HG02884 (cell line): ENCODE data around the gene ESD.
"Not testable (repeated sequence)": the region's sequence is repeated elsewhere in the genome, so short reads cannot be mapped to it uniquely, and the experiment has no call there.

Experiments
- ATAC-seq: cut with Tn5 transposase; IDR thresholded peaks from one replicate; pipeline ENCODE4 v1.9.1; 2021; ENCODE audit warnings: mild to moderate bottlenecking, moderate library complexity; ENCODE audit not compliant: unreplicated experiment

ESD gene

DNA sequence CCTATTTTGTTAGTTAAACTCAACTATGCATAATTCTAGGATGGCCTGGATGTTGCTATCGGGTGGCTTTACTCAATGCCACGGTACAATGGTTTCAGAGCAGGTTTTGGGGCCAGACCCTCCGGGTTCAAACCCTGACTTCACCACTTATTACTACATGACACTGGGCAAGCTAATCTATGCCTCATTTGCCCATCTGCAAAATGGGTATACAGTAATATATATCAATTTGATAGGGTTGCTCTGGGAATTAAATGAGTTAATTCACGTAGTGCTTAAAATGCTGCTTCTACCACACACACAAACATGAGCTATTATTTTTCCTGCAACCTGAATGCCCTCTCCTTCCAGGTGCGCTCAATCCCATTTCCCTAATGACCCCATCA lies 839 bp downstream of the ESD start:
- ATAC-seq = no peak

DNA sequence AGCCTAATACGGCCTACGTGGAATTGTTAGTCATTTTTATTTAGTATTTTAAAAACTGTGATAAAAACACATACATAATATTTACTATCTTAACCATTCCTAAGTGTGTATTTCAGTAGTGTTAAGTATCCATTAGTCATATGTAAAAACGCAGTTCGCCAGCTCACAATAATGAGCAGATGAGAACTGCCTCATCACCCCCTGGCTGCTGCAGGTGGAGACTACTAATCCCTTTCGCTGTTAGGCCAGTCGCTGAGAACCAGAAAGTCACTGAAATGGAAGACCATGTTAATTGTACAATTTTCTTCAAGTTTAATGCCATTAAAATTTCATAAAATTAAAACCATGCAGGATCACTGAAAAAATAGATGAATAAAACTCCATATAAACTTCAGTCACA lies 1.6 kb downstream of the ESD start:
- ATAC-seq = no peak

DNA sequence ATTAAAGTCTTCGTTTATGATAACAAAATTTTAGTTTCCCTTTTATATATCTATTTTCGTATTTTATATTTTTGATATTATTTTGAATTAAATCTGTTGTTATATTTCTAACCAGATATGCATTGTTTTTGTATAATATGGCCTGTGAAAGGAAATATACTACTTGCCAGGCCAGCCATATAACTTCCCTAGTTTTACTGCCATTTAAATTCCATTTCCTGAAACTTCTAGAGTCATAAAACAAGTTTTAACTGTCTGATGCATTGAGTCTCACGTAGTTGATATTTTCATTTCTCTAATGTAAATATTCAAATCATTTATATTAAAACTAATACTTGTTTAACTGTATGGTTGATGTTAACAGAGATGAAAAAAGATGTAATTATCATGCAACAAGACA lies 13.5 kb downstream of the ESD start:
- ATAC-seq = no peak

DNA sequence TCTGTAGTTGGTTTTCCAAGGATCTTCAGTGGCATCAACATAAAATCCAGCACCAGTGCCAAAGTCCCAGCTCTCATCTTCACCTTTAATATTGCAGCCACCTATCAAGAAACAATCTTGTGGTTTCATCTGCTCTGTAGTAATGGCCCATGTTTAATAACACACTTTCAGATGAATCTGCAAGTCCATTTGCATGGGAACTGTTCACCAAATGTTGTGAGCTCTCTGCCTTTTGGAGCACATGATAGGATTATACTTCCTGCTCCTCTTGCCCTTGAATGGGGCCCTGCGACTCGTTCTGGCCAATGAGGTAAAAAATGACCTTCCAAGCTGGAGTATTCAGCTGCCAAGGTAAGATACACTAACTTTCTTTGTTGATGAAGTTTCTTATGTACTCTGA lies 14.3 kb downstream of the ESD start:
- no peak for ATAC-seq

DNA sequence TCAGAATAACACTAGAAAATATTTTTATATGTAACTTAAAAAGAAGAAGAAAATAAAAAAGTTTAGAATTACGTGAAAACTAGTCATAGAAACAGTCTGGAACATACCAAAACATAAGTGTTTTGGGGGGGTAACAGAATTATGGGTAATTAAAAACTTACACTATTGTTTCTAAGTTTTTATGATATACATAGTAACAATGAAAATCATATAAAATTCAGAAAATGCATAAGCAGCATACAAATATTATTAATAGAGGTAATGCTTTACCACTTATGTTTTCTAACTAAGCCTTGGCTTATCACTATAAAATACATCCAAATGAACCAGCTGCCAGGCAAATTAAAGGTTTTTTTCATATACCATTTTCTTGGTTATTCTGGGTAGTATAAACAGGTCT lies 14.9 kb downstream of the ESD start:
- ATAC-seq = no peak

DNA sequence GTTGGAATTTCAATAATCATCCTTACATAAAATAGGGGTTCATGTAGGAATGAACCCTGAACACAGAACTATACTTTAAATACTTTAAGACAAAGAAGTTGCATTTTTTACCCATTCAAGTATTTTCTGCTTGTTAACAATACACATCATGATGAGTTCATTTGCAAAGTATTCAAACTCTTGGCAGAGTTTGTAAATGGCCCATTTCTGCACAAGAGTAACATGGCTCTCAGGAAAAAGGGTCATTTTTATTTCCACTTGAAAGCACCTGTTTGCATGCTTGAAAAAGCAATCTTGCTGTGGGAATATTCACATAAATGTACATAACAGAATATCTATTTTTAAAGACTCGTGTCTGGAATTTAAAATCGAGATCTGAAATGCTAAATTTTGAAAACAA lies 18.1 kb downstream of the ESD start:
- ATAC-seq = no peak

DNA sequence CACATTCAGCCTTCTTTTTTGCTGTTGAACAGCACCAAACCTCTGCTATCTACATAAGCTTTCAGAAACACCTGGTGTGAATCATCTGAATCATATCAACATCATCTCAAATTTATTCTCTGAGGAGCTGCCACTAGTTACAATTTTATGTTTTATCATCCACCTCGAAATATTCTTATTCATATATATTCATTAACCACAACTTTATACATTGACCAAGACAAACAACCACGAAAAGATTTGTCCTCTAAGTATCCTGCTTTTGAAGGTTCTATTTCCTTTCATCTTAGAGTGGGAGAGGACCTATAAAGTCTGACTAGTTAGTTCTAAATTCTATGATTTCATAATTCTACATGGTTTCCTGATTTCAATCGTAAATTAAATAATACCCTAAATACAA lies 18.9 kb downstream of the ESD start:
- no peak for ATAC-seq

DNA sequence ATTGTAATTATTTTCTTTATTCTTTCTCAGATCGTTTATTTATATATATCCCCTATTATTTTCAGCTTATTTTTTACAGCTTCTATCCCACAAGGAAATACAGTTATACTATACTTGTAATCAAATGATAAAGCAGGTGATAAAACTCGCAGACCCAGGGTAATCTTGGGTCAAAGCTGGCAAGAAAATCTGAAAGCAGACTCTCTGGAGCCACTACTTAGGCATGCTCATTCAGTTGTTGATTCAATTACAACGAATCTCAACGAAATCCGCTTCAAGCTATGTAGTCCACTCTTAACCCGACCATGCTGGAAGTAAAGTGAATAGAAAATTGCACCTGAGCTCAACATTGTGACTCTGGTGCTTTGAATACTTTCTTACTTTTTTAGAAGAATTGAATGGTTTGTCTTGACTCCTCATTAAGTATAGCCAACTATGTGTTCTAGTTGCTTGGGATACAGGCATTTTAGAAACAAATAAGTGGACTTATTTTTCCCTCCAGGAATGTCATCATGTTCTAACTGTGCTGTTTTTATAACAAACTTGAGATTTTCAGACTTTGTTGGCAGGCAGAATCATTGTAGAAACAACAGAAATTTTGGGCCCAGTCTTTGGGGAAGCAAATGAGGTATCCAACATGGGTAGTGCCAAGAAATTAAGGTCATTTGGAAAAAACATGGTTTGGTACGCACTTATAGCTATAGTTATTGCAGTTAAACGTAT lies 21.4 kb downstream of the ESD start:
- ATAC-seq = no peak

DNA sequence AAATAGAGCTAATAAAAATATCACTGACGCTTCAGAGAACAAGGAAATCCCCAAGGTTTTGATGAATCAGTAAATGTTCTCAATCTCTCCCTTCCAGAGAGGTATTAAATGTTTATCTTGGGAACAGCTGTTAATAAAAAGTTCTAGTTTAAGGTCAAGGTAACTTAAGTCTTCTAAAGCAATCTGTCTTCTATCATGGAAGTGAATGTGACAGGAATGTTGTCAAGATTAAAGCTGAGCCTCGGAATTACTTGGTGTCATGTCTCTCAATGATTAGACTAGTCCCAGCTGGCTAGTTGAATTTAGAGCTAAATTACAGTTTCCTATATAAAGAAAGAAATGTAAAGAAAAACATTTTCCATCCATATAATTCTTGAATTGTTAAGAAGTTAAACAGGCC lies 23.4 kb downstream of the ESD start:
- no peak for ATAC-seq

DNA sequence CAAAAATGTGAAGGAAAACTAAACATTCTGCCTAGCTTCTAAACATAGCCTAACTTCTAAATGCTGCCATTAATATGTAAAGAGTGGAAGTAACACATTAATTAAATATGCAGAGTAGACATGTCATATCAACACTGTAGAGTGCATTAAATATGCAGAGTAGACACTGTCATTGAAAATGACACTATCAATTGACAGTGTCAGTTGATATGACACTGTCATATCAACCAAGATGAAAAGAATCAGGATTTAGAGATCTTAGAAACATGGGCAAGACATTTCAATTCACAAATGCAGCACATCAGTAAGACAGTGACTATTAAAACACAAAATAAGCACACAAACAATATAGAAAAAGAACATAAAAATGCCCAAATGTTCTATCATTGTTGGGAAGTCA lies 25.3 kb downstream of the ESD start:
- ATAC-seq = no peak

DNA sequence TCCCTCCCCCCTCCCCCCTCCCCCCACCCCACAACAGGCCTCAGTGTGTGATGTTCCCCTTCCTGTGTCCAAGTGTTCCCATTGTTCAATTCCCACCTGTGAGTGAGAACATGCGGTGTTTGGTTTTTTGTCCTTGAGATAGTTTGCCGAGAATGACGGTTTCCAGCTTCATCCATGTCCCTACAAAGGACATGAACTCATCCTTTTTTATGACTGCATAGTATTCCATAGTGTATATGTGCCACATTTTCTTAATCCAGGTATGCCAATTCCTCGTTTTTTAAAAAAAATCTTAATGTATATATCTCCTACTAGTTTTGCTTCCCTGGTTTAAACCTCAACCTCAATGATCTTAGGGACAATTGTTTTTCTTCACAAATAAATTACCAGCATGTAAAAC lies 27.0 kb downstream of the ESD start:
- not testable (repeated sequence) for ATAC-seq

DNA sequence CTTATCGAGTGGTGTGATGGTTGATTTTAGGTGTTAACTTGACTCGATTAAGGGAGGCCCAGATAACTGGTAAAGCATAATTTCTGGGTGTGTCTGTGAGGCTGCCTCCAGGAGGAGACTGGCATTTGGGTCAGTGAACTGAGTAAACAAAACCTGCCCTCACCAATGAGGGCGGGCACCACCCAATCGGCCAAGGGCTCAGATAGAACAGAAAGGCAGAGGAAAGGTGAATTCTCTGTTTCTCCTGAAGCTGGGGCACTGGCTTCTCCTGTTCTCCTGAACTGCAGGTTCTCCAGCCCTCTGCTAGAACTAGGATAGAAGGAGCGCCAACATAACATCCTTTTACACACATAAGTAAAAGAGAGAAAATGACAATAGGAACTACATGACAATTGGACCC lies 35.1 kb downstream of the ESD start:
- ATAC-seq = no peak

DNA sequence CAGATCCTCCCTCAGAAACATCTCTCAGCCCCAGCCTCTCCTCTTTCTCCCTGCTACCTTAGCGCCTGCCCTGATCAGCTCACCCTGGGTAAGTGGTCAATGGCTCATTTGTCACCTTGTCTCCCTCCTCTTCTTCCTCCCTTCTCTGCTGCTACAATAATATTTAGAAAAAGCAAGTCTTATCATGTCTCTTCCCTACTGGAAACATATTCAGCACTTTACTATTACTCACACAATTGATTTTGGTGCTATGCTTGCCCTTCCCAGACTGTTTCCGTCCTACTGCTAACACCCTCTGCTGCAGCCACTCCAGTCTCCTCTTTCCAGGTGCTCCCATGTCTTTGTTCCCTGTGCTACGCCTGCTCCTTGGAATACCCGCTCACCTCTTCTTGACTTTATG lies 35.8 kb downstream of the ESD start:
- ATAC-seq = no peak

DNA sequence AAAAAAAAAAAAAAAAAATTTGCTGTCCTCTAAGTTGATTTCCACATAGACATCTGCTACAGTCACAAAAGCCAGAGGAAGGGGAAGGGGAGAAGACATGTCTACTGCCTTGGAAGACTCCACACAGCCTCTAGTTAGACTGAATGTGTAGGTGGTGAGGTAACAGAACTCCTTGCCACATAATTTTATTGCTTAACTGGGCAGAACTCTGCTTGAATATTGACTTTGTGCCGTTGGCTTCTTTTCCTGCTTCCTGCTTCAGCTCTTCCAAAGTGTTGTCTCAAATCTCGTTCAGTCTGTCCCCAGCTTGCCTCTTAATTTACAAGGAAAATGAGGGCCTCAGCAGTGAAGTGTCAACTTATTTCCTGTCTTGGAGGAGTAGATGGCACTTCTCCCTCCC lies 37.1 kb downstream of the ESD start:
- ATAC-seq = no peak

DNA sequence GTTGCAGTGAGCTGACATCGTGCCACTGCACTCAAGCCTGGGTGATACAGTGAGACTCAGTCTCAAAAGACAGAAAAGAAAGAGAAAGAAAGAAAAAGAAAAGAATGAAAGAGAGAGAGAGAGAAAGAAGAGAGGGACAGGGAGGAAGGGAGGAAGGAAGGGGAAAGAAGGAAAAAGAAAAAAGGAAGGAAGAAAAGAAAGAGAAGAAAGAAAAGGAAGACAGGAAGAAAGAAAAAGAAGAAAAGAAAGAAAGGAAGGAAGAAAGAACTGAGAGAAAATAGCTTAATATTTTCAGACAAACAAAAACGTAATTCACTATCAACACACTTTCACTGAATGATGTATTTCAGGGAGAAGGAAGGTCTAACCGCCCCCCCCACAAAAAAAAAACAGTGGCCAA lies 39.3 kb downstream of the ESD start:
- ATAC-seq = no peak

DNA sequence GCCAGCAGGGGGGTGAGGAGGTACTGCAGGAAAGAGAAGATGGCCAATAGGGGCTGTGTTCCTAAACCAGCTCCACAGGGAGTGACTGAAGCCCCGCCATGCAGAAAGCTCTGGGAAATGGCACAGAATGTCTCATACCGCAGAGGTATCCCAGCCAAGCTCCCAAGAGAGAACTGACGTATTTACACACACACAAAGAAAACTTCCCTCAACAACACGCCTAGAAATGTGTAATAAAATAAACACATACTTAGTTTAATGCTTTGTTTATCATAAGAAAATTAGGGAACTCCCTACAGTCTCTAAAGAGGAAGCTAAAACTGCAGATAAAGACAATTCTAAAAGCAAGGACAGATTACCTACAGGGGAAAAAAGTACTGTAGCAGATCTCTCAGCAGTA lies 40.0 kb downstream of the ESD start:
- ATAC-seq = no peak

DNA sequence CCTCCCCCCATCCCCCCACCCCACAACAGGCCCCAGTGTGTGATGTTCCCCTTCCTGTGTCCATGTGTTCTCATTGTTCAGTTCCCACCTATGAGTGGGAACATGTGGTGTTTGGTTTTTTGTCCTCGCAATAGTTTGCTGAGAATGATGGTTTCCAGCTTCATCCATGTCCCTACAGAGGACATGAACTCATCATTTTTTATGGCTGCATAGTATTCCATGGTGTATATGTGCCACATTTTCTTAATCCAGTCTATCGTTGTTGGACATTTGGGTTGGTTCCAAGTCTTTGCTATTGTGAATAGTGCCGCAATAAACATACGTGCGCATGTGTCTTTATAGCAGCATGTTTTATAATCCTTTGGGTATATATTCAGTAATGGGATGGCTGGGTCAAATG lies 41.5 kb downstream of the ESD start:
- not testable (repeated sequence) for ATAC-seq

DNA sequence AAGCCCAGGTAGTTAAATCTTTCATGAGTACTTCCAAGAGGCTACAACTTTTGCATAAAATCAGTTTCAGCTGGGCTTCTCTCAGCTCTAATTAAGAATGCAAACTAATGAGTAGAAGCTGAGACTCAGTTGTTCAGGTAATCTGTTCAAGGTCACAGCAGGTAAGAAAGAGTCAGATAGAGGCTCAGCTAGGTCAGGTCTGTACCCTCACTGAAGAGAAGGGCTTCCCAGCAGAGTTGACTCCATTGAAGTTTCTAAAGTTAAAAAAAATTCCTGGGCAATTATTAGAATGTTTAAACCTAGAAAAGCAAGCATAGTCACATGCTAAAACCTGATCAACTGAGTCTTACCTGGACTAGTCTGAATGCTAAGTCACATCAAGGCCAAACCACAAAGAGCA lies 42.1 kb downstream of the ESD start:
- ATAC-seq = no peak

DNA sequence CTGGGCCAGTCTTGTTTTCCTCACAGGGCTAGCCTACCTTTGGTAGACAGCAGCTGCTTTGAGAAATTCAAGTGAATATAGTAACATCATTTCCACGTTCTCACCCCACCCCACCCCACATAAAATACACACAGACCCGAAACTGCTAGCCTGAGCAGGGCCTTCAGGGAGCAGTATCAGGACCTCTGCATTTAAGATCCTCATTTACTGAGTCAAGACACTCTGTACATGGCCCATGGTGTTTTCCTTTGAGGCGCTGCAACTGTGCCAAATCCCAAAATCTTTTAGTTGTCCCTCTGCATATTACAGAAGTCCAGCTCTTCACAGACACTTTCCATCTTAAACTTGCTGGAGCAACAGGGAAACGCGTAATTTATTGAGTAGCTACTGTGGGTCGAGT lies 43.0 kb downstream of the ESD start:
- no peak for ATAC-seq

DNA sequence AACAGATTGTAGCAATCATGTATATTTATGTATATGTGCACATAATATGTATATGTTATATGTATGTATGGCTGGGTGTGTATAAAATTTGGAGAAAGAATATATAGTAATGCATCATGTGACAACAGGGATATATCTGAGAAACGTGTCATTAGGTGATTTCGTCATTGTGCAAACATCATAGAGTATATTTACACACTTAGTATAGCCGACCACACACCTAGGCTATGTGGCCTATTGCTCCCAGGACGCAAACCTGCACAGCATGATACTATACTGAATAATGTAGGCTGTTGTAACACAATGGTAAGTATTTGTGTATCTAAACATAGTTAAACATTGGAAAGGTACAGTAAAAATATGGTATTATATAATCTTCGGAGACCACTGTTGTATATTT lies 43.8 kb downstream of the ESD start:
- ATAC-seq = no peak

DNA sequence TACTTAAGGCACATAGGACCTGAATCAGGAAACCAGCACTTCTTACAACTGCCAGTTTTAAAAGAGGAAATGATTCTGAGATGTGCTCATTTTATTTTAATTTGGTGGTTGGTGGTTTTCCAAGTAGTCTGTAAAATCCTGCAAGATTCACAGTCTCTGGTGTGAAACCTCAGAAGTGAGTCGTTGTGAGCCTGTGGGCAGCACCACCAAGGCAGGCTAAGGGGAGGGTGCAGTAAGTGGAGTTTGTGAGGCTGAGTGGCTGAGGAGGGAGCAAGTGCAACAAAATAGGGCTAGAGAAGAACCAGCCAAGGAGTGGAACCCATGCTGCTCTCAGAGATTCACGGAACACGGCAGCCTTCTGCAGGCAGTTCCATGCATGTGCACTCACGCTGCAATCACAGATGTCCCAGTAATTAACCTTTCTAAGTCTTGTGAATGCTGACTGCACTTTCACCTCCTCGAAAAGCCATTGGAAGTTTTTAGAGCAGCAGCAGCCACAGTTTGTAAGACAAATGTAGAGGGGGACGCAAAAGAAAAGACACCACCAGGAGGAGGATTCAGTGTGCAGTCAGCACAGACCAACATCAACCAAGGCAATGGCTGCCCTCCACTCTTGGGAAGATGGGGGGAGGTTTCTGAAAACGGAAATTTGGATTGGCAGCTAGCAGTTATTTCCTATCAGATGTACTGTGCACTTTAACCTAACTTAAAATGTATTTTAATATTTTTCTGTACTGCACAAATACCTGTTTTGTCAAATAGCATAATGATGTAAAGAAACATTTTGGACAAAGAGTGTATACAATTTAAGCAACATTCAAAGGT lies 44.9 kb downstream of the ESD start:
- ATAC-seq = peak; percentile 76

DNA sequence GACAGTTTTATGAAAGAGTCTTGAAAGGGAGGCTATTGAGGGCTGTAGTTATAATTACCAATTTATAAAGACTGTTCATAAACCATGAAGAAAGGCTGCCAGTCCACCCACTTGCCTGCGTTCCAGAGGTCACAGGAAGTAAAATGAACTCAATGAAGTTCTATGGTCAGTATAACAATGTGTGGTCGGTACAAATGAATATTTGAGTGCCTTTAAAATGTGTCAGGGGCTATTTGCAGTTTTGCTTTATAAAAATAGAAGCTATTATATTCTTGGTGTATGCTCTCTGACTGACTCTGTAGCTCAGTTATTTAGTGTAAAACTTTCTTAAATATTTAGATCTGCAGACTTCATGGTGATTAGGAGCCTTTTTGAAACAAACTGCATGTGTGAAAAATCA lies 47.0 kb downstream of the ESD start:
- ATAC-seq = no peak

DNA sequence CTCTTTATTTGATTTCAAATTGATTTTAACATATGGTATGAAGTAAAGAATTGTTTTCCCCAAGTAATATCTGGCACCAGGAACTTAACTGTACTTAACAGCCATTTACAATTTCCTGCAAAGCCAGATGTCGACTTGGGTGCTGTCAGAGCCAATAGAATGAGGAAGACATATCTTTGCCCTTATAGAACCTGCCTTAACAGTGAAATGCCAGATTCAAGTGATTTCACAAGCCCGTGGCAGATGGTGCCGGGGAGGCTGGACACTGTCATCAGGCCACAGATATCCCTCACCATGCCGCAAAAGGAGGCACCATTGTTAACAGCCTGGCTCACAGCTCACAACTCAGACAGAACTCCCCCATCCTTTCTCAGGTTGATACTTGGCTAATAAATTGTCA lies 48.7 kb downstream of the ESD start:
- no peak for ATAC-seq
